Activated B cell treated with CpG ODN at 0.5 μM for 24 hours (primary cell): ENCODE measurements around the gene SLC48A1. TPM values are rescaled to one million over a fixed set of nuclear protein-coding genes. Genes with fewer than 3 reads are reported as not detected.
A peak's percentile ranks its signal among the peaks of the same experiment; 100 is the strongest.

ENCODE experiments used
- ATAC-seq: fragments of 200-7000 bp; cut with Tn5 transposase; one replicate; pipeline ENCODE4 v1.10.0; 2021; ENCODE audit warnings: low read depth, mild to moderate bottlenecking, moderate library complexity
- CTCF ChIA-PET: fragments of 350-600 bp; sonication (Branson Sonifier 250); formaldehyde crosslinking; loops from one replicate; lab custom pipeline; 2021; ENCODE audit warnings: antibody characterized with exemption; lab: Charles Lee
- POLR2A ChIA-PET: fragments of 350-600 bp; sonication (Branson Sonifier 250); formaldehyde crosslinking; loops from one replicate; lab custom pipeline; 2021; ENCODE audit warnings: antibody characterized with exemption; lab: Charles Lee
- DNase-seq: peaks from one replicate; pipeline ENCODE4 v3.0.0; 2022
- H3K27ac Mint-ChIP-seq: one replicate; pipeline ENCODE4 v1.8.0; 2020; ENCODE audit warnings: mixed read lengths
- H3K27me3 Mint-ChIP-seq: one replicate; pipeline ENCODE4 v1.8.0; 2021; ENCODE audit warnings: mixed read lengths
- H3K36me3 Mint-ChIP-seq: one replicate; pipeline ENCODE4 v1.8.0; 2021; ENCODE audit warnings: low read depth, mixed read lengths
- H3K4me1 Mint-ChIP-seq: one replicate; pipeline ENCODE4 v1.8.0; 2021; ENCODE audit warnings: mixed read lengths
- H3K4me3 Mint-ChIP-seq: one replicate; pipeline ENCODE4 v1.8.0; 2020; ENCODE audit warnings: mild to moderate bottlenecking, mixed read lengths
- H3K9me3 Mint-ChIP-seq: one replicate; pipeline ENCODE4 v1.8.0; 2020; ENCODE audit warnings: mixed read lengths
- intact Hi-C: fragments of 100-400 bp; cut with micrococcal nuclease; formaldehyde crosslinking; loops from one replicate; pipeline ENCODE4 v1.15.1; 2024
- total RNA-seq: library from RNA; stranded (reverse); gene quantifications from 2 replicates; pipeline ENCODE4 v1.2.3, GENCODE V29; 2022
- TF ChIP-seq, protein P1 (sequence below): fragments of 200-600 bp; IDR thresholded peaks from one replicate; pipeline ENCODE4 v1.8.0; 2022; ENCODE audit warnings: antibody characterized with exemption, mild to moderate bottlenecking

SLC48A1 gene
- total RNA-seq, 1 donor from 2014 or later, result 12.8 TPM

DNA sequence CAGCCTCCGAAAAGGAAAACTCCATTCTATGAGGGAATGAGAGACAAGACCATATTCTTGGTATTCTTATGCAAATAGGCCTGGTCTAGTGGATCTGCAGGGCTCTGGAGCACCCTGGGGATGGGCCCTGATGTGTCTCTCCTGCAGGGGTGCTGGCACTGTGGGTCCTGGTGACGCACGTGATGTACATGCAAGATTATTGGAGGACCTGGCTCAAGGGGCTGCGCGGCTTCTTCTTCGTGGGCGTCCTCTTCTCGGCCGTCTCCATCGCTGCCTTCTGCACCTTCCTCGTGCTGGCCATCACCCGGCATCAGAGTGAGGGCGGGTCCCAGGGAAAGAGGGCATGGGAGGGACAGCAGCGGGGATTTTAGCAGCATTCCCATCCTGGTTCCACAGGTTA lies 5.8 kb downstream of the SLC48A1 start:
- ChIA-PET POLR2A (interaction anchor here (0.8 to 2.0 kb wide), 4 partner anchors 31 to 60 kb away, joined by 3 to 8 read pairs (median 3); partner anchors contain the start of gene HDAC7), CTCF (interaction anchor here (0.9 to 11.4 kb wide), 11 partner anchors 9 to 66 kb away, joined by 3 to 127 read pairs (median 4); partner anchors contain the start of gene ENDOU)
- H3K4me1 Mint-ChIP-seq, result peaks cover 18% of the 10 kb centered on the region
- peaks cover 15% of the 10 kb centered on the region for H3K36me3 Mint-ChIP-seq
- DNase-seq (no peak), ATAC-seq (no peak)
- H3K27me3 Mint-ChIP-seq, result no peaks in the 10 kb centered on the region
- intact Hi-C loops, result loop anchor here (1.0 to 2.0 kb wide), 6 partner anchors 37 to 746 kb away; partner anchors contain the start of gene HDAC7
- H3K9me3 Mint-ChIP-seq, result no peaks in the 10 kb centered on the region
- no peak overlapping the region for H3K4me3 Mint-ChIP-seq
- no peak overlapping the region for H3K27ac Mint-ChIP-seq
- TF ChIP-seq, protein P1, sequence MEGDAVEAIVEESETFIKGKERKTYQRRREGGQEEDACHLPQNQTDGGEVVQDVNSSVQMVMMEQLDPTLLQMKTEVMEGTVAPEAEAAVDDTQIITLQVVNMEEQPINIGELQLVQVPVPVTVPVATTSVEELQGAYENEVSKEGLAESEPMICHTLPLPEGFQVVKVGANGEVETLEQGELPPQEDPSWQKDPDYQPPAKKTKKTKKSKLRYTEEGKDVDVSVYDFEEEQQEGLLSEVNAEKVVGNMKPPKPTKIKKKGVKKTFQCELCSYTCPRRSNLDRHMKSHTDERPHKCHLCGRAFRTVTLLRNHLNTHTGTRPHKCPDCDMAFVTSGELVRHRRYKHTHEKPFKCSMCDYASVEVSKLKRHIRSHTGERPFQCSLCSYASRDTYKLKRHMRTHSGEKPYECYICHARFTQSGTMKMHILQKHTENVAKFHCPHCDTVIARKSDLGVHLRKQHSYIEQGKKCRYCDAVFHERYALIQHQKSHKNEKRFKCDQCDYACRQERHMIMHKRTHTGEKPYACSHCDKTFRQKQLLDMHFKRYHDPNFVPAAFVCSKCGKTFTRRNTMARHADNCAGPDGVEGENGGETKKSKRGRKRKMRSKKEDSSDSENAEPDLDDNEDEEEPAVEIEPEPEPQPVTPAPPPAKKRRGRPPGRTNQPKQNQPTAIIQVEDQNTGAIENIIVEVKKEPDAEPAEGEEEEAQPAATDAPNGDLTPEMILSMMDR, result no peak

DNA sequence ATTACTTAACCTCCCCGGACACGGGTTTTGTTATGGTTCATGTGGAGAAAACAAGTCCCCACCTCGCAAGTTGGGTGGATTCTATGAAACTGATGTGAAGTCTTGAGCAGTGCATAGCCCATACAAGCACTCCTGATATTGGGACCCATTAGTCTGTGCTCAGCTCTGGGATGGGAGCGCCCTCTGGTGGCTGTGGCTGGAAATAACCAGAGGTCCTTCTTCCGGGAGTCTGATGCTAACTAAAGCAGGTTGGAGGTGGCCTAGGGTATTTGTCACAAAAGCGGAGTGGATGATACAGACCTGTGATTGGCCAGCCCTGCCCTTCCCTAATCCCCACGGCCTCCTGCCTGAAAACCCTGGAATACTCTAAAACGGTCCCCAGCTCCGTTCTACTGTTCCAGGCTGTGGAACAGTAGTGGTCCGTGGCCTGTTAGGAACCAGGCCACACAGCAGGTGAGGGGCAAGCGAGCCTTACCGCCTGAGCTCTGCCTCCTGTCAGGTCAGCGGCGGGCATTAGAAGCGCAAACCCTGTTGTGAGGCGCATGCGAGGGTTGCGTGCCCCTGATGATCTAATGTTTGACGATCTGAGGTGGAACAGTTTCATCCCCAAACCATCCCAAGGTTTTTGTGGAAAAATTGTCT lies 6.4 kb downstream of the SLC48A1 start:
- peak; percentile 93 for ATAC-seq
- POLR2A ChIA-PET, result interaction anchor here (0.8 to 2.0 kb wide), 5 partner anchors 29 to 59 kb away, joined by 3 to 8 read pairs (median 3); partner anchors contain the start of gene HDAC7

DNA sequence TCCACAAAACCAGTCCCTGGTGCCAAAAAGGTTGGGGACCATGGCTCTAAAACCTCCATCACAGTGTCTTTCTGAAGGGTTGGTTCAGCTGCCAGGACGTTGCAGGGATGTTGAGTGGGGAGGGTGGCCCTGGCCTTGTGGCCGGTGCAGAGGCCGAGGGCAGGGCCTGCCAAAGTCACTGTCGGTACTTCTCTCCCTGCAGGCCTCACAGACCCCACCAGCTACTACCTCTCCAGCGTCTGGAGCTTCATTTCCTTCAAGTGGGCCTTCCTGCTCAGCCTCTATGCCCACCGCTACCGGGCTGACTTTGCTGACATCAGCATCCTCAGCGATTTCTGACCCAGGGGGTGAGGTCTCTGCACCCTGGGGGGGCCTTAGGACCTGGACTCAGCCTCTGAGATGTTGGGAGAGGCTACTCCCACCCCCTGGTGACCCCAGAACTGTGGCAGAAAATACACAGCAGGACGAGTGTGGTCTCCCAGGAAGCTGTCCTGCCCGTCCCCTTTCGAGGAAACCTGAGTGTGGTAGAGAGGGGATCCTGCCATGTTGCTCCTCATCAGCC lies 7.0 kb downstream of the SLC48A1 start:
- peaks cover 27% of the 10 kb centered on the region for H3K36me3 Mint-ChIP-seq
- intact Hi-C loops, result loop anchor here (1.0 to 2.0 kb wide), 6 partner anchors 38 to 747 kb away; partner anchors contain the start of gene HDAC7
- TF ChIP-seq, protein P1, result no peak
- DNase-seq, result no peak
- H3K27me3 Mint-ChIP-seq, result no peaks in the 10 kb centered on the region
- H3K4me3 Mint-ChIP-seq, result no peak overlapping the region
- H3K9me3 Mint-ChIP-seq, result no peaks in the 10 kb centered on the region
- ChIA-PET POLR2A (interaction anchor here (1.1 to 2.0 kb wide), 4 partner anchors 28 to 59 kb away, joined by 3 to 8 read pairs (median 5); partner anchors contain the start of gene HDAC7), CTCF (interaction anchor here (0.6 to 11.4 kb wide), 11 partner anchors 10 to 89 kb away, joined by 3 to 127 read pairs (median 5); partner anchors contain the start of gene ENDOU)
- H3K4me1 Mint-ChIP-seq, result peaks cover 10% of the 10 kb centered on the region
- ATAC-seq, result no peak
- no peak overlapping the region for H3K27ac Mint-ChIP-seq

More for the DNA sequence above, 6.4 kb downstream of the SLC48A1 start:
- TF ChIP-seq, protein P1, result no peak
- Mint-ChIP-seq H3K36me3 (peaks cover 21% of the 10 kb centered on the region), H3K27me3 (no peaks in the 10 kb centered on the region), H3K27ac (peak overlapping the region; percentile 41), H3K9me3 (no peaks in the 10 kb centered on the region), H3K4me3 (no peak overlapping the region), H3K4me1 (peaks cover 15% of the 10 kb centered on the region)
- CTCF ChIA-PET, result interaction anchor here (0.6 to 11.4 kb wide), 14 partner anchors 9 to 89 kb away, joined by 3 to 127 read pairs (median 4); partner anchors contain the start of gene ENDOU
- DNase-seq, result peak; percentile 90
- intact Hi-C loops, result loop anchor here (1.0 to 2.0 kb wide), 6 partner anchors 37 to 747 kb away; partner anchors contain the start of gene HDAC7

DNA sequence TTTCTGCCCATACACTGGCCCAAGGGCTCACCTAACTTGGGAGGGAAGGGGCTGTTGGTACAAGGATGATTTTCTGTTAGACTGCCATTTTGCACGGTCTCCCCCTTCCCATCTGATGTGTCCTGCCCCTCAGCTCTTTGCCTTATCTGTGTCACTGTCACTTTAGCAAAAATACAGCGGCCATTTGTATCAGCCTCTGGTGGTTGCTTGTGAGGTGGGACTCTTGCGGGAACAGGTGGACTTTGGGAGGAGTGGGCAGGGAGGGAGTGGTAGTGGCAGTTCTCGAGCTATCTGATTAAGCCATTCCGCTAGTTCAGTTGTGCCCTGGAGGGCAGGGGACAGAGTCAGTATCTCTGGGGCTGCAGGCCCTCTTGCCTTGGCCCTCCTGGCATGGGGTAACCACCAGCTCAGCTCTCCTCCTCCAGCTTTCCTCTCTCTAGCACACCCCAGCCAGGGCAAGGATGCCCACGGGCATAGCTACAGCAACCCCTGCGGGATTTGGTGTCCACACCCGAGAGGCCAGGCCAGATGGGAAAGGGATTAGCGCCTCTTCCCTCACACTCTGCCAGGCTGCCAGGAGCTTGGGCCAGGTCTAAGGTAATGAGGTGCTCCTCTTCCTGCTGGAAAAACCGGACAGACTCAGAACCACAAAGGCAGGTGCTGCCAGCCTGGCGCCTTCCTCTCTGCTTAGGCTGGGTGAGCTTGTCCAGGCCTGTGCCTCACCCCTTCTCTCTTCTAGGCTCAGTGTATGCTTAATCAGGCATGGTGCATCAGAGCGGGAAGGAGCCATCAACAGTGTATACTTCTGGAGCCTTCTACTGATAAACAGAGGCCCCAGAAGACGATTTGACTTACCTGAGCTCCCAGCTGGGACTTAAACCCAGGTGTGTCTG lies 8.7 kb downstream of the SLC48A1 start:
- ChIA-PET CTCF (interaction anchor here (0.8 to 11.4 kb wide), 7 partner anchors 8 to 57 kb away, joined by 3 to 127 read pairs (median 4); no protein-coding TSS in a partner anchor), POLR2A (interaction anchor here (0.9 to 1.4 kb wide), 5 partner anchors 13 to 51 kb away, joined by 3 to 7 read pairs (median 4); no protein-coding TSS in a partner anchor)
- Mint-ChIP-seq H3K27ac (peak overlapping the region; percentile 30), H3K36me3 (peaks cover 44% of the 10 kb centered on the region), H3K27me3 (no peaks in the 10 kb centered on the region), H3K9me3 (no peaks in the 10 kb centered on the region), H3K4me1 (peaks cover 7% of the 10 kb centered on the region), H3K4me3 (no peak overlapping the region)
- DNase-seq, result no peak
- TF ChIP-seq, protein P1, result no peak
- no peak for ATAC-seq
- intact Hi-C loops, result no loop called here
